GM10266 (cell line): ENCODE results near the gene LRMDA.
"Not testable (repeated sequence)": the region's sequence is repeated elsewhere in the genome, so short reads cannot be mapped to it uniquely, and the experiment has no call there.

Experiments used
- DNase-seq: peaks from one replicate; pipeline ENCODE4 v3.0.0; 2012; ENCODE audit errors: extremely low spot score
- TF ChIP-seq, protein P1 (sequence below): IDR thresholded peaks from 2 replicates; pipeline ENCODE4 v1.5.1; 2012; ENCODE audit warnings: mild to moderate bottlenecking, low read depth; ENCODE audit not compliant: control insufficient read depth, insufficient read depth; ENCODE audit errors: missing control alignments

LRMDA gene

DNA sequence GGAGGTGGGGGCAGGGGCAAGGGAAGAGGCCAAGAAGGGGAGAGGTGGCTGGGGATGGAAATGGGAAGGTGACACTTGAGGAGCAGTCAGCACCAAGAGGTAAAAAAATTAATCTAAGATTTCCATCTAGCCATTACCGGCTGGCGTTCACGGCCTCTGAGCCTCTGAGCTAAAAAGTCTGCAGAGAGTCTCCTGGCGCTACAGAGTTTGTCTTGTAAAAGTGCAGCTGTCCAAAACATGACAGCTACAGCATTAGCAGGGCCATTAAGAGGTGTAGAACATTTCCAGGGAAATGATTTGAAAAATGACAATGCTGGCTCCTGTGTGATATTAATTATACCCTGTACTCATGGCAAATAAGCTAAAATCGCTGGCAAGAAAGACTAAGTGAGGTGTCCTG lies 167.6 kb downstream of the LRMDA start:
- TF ChIP-seq, protein P1, sequence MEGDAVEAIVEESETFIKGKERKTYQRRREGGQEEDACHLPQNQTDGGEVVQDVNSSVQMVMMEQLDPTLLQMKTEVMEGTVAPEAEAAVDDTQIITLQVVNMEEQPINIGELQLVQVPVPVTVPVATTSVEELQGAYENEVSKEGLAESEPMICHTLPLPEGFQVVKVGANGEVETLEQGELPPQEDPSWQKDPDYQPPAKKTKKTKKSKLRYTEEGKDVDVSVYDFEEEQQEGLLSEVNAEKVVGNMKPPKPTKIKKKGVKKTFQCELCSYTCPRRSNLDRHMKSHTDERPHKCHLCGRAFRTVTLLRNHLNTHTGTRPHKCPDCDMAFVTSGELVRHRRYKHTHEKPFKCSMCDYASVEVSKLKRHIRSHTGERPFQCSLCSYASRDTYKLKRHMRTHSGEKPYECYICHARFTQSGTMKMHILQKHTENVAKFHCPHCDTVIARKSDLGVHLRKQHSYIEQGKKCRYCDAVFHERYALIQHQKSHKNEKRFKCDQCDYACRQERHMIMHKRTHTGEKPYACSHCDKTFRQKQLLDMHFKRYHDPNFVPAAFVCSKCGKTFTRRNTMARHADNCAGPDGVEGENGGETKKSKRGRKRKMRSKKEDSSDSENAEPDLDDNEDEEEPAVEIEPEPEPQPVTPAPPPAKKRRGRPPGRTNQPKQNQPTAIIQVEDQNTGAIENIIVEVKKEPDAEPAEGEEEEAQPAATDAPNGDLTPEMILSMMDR, result no peak

DNA sequence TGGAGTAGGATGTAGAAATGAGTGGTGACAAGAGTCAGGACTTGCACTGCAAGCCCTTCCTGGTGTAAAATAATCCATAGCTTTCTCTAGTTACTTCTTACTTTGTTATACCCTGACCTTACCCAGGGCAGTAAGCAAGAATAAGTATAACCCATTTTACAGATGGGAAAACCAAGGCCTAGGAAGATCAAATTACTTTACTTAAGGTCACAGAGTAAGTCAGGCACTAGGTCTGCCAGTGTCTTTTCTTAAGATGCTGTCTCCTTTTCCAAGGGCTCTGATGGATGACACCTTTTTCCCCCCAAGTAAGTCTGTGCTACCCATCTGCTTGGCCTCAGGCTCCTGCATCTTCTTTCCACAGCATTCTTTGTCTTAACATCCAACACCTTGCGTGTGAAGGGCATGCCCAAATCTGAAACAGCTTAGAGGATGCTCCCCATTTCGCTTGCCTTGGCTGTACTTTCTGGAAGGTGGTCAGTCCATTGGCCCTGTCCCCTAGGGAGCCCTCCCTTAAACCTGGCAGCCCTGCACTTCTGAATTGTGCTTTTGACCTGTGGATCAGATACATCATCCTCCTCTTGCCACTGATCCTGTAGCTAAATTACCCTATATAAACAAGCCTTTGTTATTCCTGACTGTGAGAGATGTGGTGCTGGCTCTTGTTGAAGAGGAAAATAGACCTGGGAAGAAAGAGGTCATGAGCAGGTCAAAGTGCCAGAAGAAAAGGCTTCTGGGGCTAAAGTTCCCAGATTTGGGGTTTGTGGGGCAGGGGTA lies 168.6 kb downstream of the LRMDA start:
- TF ChIP-seq, protein P1, result no peak
- DNase-seq, result no peak

More for the DNA sequence above, 167.6 kb downstream of the LRMDA start:
- DNase-seq, result no peak

DNA sequence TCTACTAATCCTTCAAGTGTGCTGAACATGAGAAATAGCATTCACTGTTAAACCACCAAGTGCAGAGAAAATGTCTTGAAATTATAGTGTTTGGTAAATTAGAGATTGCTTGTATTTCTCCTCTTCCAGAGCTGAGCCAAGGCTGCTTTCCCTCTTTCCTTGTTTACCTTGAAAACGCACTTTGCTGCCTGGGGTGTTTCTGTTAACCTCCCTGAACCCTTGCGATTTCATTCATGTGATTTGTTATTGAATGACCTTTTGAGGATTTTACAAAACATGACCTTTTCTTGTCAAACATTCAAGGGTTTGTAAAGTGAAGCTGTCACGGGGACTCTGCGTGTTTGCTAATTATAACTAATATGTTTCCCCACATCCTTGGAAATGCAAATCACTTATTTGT lies 169.4 kb downstream of the LRMDA start:
- DNase-seq, result no peak
- TF ChIP-seq, protein P1, result no peak

DNA sequence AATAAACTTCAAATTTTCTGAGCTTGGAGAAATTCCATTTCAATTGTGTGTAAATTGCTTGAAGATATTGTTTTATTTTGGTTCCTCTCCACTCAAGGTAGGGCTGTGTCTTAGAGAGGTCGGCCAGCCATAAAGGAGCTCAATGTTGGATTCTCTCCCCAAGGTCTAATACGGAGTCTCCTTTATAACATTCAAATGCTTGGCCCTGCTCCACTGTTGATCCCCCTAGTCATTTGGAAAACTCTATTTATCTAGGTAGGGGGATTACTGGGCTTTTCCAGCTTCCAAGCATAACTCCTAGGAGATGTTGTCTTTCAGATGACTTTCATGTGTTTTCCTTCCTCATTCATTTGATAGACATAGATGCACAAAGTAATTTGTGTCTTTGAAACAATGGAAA lies 170.9 kb downstream of the LRMDA start:
- DNase-seq, result no peak
- TF ChIP-seq, protein P1, result no peak

DNA sequence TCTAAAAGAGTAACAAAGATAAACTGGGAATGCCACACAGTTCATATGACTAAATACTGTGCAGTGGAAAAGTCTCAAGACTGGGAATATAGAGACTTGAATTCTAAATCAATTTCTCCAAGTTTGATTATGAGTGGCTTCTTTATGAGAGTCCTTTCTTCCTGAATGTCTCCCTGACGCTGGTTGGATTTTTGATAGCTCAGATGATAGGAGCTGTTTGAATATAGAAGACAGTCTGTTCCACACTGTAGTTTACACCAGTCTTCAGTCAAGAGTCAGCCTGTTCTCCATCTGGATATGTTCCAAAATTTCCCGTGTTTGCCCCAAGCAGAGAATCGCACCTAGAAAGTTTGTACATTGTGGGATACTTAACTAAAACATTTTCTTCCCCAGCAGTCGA lies 173.7 kb downstream of the LRMDA start:
- TF ChIP-seq, protein P1, result no peak
- DNase-seq, result no peak

DNA sequence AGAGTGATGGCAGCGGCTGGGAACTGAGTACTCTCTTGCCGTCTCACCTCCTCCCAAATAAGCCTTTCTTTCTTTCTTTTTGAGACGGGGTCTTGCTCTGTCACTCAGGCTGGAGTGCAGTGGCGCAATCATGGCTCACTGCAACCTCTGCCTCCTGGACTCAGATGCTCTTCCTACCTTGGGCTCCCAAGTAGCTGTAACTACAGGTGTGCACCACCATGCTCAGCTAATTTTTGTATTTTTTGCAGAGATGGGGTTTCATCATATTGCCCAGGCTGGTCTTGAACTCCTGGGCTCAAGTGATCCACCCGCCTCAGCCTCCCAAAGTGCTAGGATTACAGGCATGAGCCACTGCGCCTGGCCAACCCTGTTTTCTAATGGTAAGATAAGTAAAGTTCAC lies 174.4 kb downstream of the LRMDA start:
- DNase-seq, result not testable (repeated sequence)

DNA sequence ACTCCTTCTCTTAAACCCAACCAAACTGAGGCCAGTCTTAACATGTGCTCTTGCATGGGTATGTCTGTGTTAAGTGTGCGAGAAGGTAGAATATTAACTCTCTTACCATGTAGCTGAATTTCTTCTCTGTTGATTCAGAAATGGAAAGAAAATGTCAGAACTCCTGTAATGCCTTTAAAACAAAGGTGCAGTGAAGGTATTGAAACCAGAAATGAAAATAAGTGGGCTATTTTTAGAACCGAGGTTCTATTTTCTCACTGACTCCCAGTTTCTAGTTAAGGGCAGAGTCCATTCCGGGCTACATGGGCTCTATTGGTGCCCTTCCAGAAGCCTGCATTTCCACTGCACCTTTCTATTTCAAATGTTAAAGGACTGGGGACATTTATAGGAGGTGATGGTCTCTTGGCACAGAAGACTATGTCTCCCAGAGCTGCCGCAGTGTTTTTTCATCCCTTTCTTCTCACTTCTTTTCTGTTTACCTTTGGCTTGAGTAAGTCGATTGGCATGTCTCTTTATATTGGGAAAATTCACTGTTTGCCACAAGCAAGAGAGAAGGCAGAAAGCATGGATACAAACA lies 174.9 kb downstream of the LRMDA start:
- no peak for DNase-seq
- TF ChIP-seq, protein P1, result no peak
